K562 (cell line): ENCODE measurements around the gene HSD17B12. TPM values are rescaled to one million over a fixed set of nuclear protein-coding genes. Genes with fewer than 3 reads are reported as not detected.

Source experiments
- ATAC-seq: fragments of 200-7000 bp; cut with Tn5 transposase; 3 replicates; pipeline ENCODE4 v1.9.1; 2020; ENCODE audit warnings: moderate library complexity
- BruUV-seq: library from RNA; stranded (reverse); fragments of 400-500 nt; replicated peaks from 2 replicates; lab custom pipeline; 2021; lab: Mats Ljungman, UMichigan
- CTCF ChIA-PET: fragments of 300-600 bp; formaldehyde crosslinking; extraction: SDS; loops from one replicate; lab custom pipeline; 2021; ENCODE audit warnings: low intra/inter-chr PET ratio; lab: Yijun Ruan, JAX
- POLR2A ChIA-PET: fragments of 300-600, 350-650 bp; sonication (Branson Sonifier 250); formaldehyde crosslinking; extraction: SDS; loops from one replicate; lab custom pipeline; 2021; ENCODE audit warnings: antibody characterized with exemption, inconsistent platforms; lab: Yijun Ruan, JAX
- DNase-seq, 4 experiments: peaks; one replicate each; pipeline versions ENCODE4 v3.0.0 to v3.0.0-alpha.2; 2011 to 2018; ENCODE audit warnings: low spot score in 3 of 4, mixed read lengths in 3 of 4; ENCODE audit errors: extremely low read depth in 1 of 4
- FAIRE-seq: peaks from 2 replicates; lab custom pipeline; 2011; peaks lifted over from hg19 to GRCh38; lab: Jason Lieb, UNC
- H2AFZ ChIP-seq: 2 replicates; pipeline ENCODE4 v1.6.0; 2011; ENCODE audit warnings: low read depth, low read length, control low read depth, inconsistent platforms
- H3K27ac ChIP-seq: fragments of 200-600 bp; 3 replicates; pipeline ENCODE4 v1.8.0; 2011; ENCODE audit warnings: low read depth, mild to moderate bottlenecking, control low read depth, inconsistent platforms, low read length, moderate library complexity, mixed read lengths; ENCODE audit errors: extremely low read depth
- H3K27me3 ChIP-seq, 2 experiments: fragments of 300-600 bp in 1 of 2; 2 replicates in 1 of 2; 3 replicates in 1 of 2; pipeline versions ENCODE4 v1.6.0 to v1.8.0; 2011; ENCODE audit warnings: inconsistent platforms in 2 of 2, low read length in 2 of 2, mild to moderate bottlenecking in 1 of 2, mixed read lengths in 1 of 2, moderate library complexity in 1 of 2; ENCODE audit not compliant: control insufficient read depth in 2 of 2, insufficient read depth in 2 of 2
- H3K36me3 ChIP-seq: fragments of 300-600 bp; 3 replicates; pipeline ENCODE4 v1.8.0; 2011; ENCODE audit warnings: mild to moderate bottlenecking, low read length, inconsistent platforms; ENCODE audit not compliant: control insufficient read depth, insufficient read depth
- H3K4me1 ChIP-seq, 2 experiments: fragments of 200-600 bp in 1 of 2; replicated peaks in 1 of 2; 2 replicates in 1 of 2; 3 replicates in 1 of 2; pipeline versions ENCODE4 v1.5.1 to v1.8.0; 2011; ENCODE audit warnings: inconsistent platforms in 2 of 2, low read length in 2 of 2, mild to moderate bottlenecking in 1 of 2, mixed read lengths in 1 of 2, moderate library complexity in 1 of 2; ENCODE audit not compliant: control insufficient read depth in 2 of 2, insufficient read depth in 2 of 2
- H3K4me2 ChIP-seq: 2 replicates; pipeline ENCODE4 v1.6.1; 2011; ENCODE audit warnings: low read length, control low read depth, inconsistent platforms, mixed read lengths; ENCODE audit not compliant: insufficient read depth
- H3K4me3 ChIP-seq: fragments of 200-600 bp; sonication (generic), shearing (Covaris generic); 2 replicates; pipeline ENCODE4 v1.5.1; 2016; ENCODE audit warnings: control low read depth, inconsistent platforms
- H3K79me2 ChIP-seq: fragments of 200-600 bp; 3 replicates; pipeline ENCODE4 v1.8.0; 2011; ENCODE audit warnings: low read length, inconsistent platforms; ENCODE audit not compliant: control insufficient read depth, insufficient read depth
- H3K9ac ChIP-seq, 2 experiments: 2 replicates each; pipeline versions ENCODE4 v1.6.0 to v1.6.1; 2011; ENCODE audit warnings: low read depth in 2 of 2, low read length in 2 of 2, control low read depth in 1 of 2, inconsistent platforms in 1 of 2, mild to moderate bottlenecking in 1 of 2, mixed read lengths in 1 of 2; ENCODE audit not compliant: insufficient read depth in 1 of 2
- H3K9me1 ChIP-seq: one replicate; pipeline ENCODE4 v1.6.0; 2011; ENCODE audit warnings: inconsistent platforms, mild to moderate bottlenecking, low read length, moderate library complexity; ENCODE audit not compliant: control insufficient read depth, insufficient read depth
- H3K9me3 ChIP-seq: replicated peaks from 2 replicates; pipeline ENCODE4 v1.5.1; 2011; ENCODE audit warnings: low read depth, low read length, inconsistent platforms; ENCODE audit not compliant: control insufficient read depth, insufficient read depth
- H4K20me1 ChIP-seq: replicated peaks from 2 replicates; pipeline ENCODE4 v1.6.1; 2011; ENCODE audit warnings: low read length, inconsistent platforms, mixed read lengths; ENCODE audit not compliant: control insufficient read depth, insufficient read depth
- DNMT1 ChIP-seq: fragments of 450-650 bp; IDR thresholded peaks from 2 replicates; pipeline ENCODE4 v1.6.1; 2016; ENCODE audit warnings: antibody characterized with exemption, mild to moderate bottlenecking
- HMGN3 ChIP-seq: IDR thresholded peaks from 2 replicates; pipeline ENCODE4 v1.6.1; 2011; ENCODE audit warnings: borderline replicate concordance, low read depth, mild to moderate bottlenecking, mixed read lengths, low read length; ENCODE audit not compliant: insufficient read length; ENCODE audit errors: extremely low read depth
- KLF6 ChIP-seq: fragments of 250-450 bp; sonication (Bioruptor Pico); IDR thresholded peaks from 2 replicates; pipeline ENCODE4 v1.4.0; 2020; ENCODE audit warnings: mild to moderate bottlenecking, moderate library complexity, borderline replicate concordance
- NR1H2 ChIP-seq: sonication (generic); formaldehyde crosslinking; IDR thresholded peaks from 2 replicates; pipeline ENCODE4 v1.4.0; 2020; ENCODE audit warnings: mild to moderate bottlenecking, missing genetic modification reagents
- NRF1 ChIP-seq, 2 experiments: fragments of 450-650 bp; IDR thresholded peaks in 1 of 2; conservative IDR thresholded peaks in 1 of 2; 2 replicates each; pipeline ENCODE4 v1.6.1; 2014; ENCODE audit warnings: mild to moderate bottlenecking in 2 of 2
- POLR2AphosphoS2 ChIP-seq: IDR thresholded peaks from 2 replicates; pipeline ENCODE4 v1.6.1; 2012; ENCODE audit warnings: low read length, improper control_type of control experiment
- RFX5 ChIP-seq: IDR thresholded peaks from 2 replicates; pipeline ENCODE4 v1.6.1; 2011; ENCODE audit warnings: low read depth, mild to moderate bottlenecking, improper control_type of control experiment, low read length
- SPI1 ChIP-seq: IDR thresholded peaks from 2 replicates; pipeline ENCODE4 v1.6.1; 2011; ENCODE audit warnings: low read depth, low read length, control low read depth, borderline replicate concordance
- TAF15 ChIP-seq: fragments of 200-400 bp; formaldehyde crosslinking; IDR thresholded peaks from 2 replicates; pipeline ENCODE4 v1.6.1; 2017; ENCODE audit warnings: mild to moderate bottlenecking, low read depth, low read length, moderate library complexity
- WGBS: fragments of 100-300 bp; shearing (Covaris generic); methylation state at CpG from one replicate; pipeline ENCODE4 v1.1.6; 2016; ENCODE audit warnings: low coverage, mixed read lengths; ENCODE audit not compliant: insufficient coverage; ENCODE audit errors: missing lambda C conversion rate; 5-methylcytosine and 5-hydroxymethylcytosine counted together
- in situ Hi-C: fragments of 300-500 bp; cut with MboI; formaldehyde crosslinking; loops from 4 replicates; pipeline ENCODE4 v1.15.0; 2018; ENCODE audit warnings: inconsistent platforms, mixed read lengths
- intact Hi-C: fragments of 100-400 bp; cut with micrococcal nuclease; formaldehyde crosslinking; loops from 2 replicates; pipeline ENCODE4 v1.14.2; 2022
- polyA plus RNA-seq, 8 experiments: library from polyadenylated mRNA; depleted of rRNA in 4 of 8; stranded (reverse) in 5 of 8; unstranded in 3 of 8; fragments of >200 nt; fragmentation: Nextera tagmentation in 2 of 8; fragmentation: Illumina TruSeq in 1 of 8; extraction: Ambion mirVana in 2 of 8; extraction: Trizol in 1 of 8; gene quantifications; 2 replicates each; pipeline versions ENCODE4 v1.2.1 to v1.2.3, GENCODE V29; 2011 to 2014; ENCODE audit warnings: inconsistent platforms in 1 of 8, missing spikeins in 1 of 8
- total RNA-seq, 7 experiments: library from RNA; depleted of rRNA in 6 of 7; stranded (reverse); fragments of >200 nt in 6 of 7; fragmentation: Illumina TruSeq in 2 of 7; extraction: Trizol in 2 of 7; gene quantifications; 2 replicates each; pipeline versions ENCODE4 v1.2.1 to v1.2.3, GENCODE V29; 2011 to 2021; ENCODE audit warnings: low replicate concordance in 1 of 7

Gene HSD17B12
- total and polyA plus RNA-seq, 9 of the 15 experiments (the other 6 are each of a cell fraction or from before 2014, with no cell fraction given) = 9.1 to 34.5 (median 23.3) TPM

- H3K9me1 ChIP-seq = no peaks in the 10 kb centered on the region
- WGBS = 51% methylated on average over 3 of the region's 3 CpGs
- TF ChIP-seq POLR2AphosphoS2 = no peak
- TF ChIP-seq NRF1 (conservative IDR thresholded peaks at IDR 0.05 in 1 of 2, IDR thresholded peaks at IDR 0.05 in 1 of 2) = no peak
- TF ChIP-seq TAF15 = no peak
- no peak for TF ChIP-seq DNMT1
- no peak for TF ChIP-seq RFX5
- no peak for TF ChIP-seq HMGN3
- TF ChIP-seq, all 486 proteins: peak for 0
- Histone ChIP-seq H3K27ac (no peak overlapping the region), H3K27me3 (no peaks in the 10 kb centered on the region), H3K9ac (no peak overlapping the region), H4K20me1 (no peaks in the 10 kb centered on the region), H3K4me3 (no peak overlapping the region), H3K79me2 (no peaks in the 10 kb centered on the region), H3K36me3 (peaks cover 3% of the 10 kb centered on the region; the same call in 1 of the 3 replicates), H3K9me3 (no peaks in the 10 kb centered on the region; the same call in 1 of the 2 replicates), H3K4me1 (no peaks in the 10 kb centered on the region), H3K4me2 (no peak overlapping the region), H2AFZ (no peak overlapping the region)
- CTCF ChIA-PET = no interaction called here
- ATAC-seq = no peak
- no peak for DNase-seq
- BruUV-seq = no TSS peak
- in situ Hi-C loops = no loop called here
- FAIRE-seq = no peak
- intact Hi-C loops = no loop called here
- POLR2A ChIA-PET = interaction anchor here (1.0 kb wide), 1 partner anchor 10 kb away, joined by 3 read pairs; no protein-coding TSS in a partner anchor
These were observed 76.0 kb downstream of the HSD17B12 start for GRCh38 chr11:43756575-43756974.

- ChIA-PET POLR2A (no interaction called here), CTCF (no interaction called here)
- BruUV-seq = no TSS peak
- H3K27me3 ChIP-seq = no peaks in the 10 kb centered on the region
- peaks cover under 1% of the 10 kb centered on the region; the same call in 1 of the 3 replicates for H3K36me3 ChIP-seq
- ATAC-seq = no peak
- H3K4me1 ChIP-seq = no peaks in the 10 kb centered on the region
- H3K4me2 ChIP-seq = no peak overlapping the region
- TF ChIP-seq SPI1 = peak; percentile 82; the same call in 1 of the 2 replicates
- TF ChIP-seq KLF6 = no peak
- no peak for TF ChIP-seq NR1H2 (CRISPR knock-in tag)
- WGBS = 24% methylated on average over 4 of the region's 4 CpGs
- intact Hi-C loops = no loop called here
- H3K4me3 ChIP-seq = no peak overlapping the region
- in situ Hi-C loops = no loop called here
- no peak for FAIRE-seq
- H3K79me2 ChIP-seq = no peaks in the 10 kb centered on the region
- no peak overlapping the region for H3K9ac ChIP-seq
- H4K20me1 ChIP-seq = no peaks in the 10 kb centered on the region
- H2AFZ ChIP-seq = peak overlapping the region; percentile 11; the same call in 1 of the 2 replicates
- H3K9me3 ChIP-seq = no peaks in the 10 kb centered on the region; the same call in 1 of the 2 replicates
- no peaks in the 10 kb centered on the region for H3K9me1 ChIP-seq
- no peak for DNase-seq
- H3K27ac ChIP-seq = no peak overlapping the region
These were observed 78.4 kb downstream of the HSD17B12 start for GRCh38 chr11:43758927-43759326.
